Chondrocyte (in vitro differentiated cells): ENCODE measurements around the gene CEP83. TPM values are rescaled to one million over a fixed set of nuclear protein-coding genes. Genes with fewer than 3 reads are reported as not detected.

Source experiments
- DNase-seq: peaks from one replicate; pipeline ENCODE4 v3.0.0; 2021; ENCODE audit warnings: mixed read lengths, low spot score
- H3K27ac Mint-ChIP-seq: one replicate; pipeline ENCODE4 v1.8.0; 2021; ENCODE audit warnings: mild to moderate bottlenecking, moderate library complexity, mixed read lengths; ENCODE audit not compliant: unreplicated experiment
- H3K27me3 Mint-ChIP-seq: 2 replicates; pipeline ENCODE4 v1.8.0; 2021; ENCODE audit warnings: low read depth, mixed read lengths
- H3K36me3 Mint-ChIP-seq: 2 replicates; pipeline ENCODE4 v1.8.0; 2021; ENCODE audit warnings: low read depth, mixed read lengths
- H3K4me1 Mint-ChIP-seq: 2 replicates; pipeline ENCODE4 v1.8.0; 2021; ENCODE audit warnings: low read depth, mild to moderate bottlenecking, mixed read lengths
- H3K4me3 Mint-ChIP-seq: one replicate; pipeline ENCODE4 v1.8.0; 2021; ENCODE audit warnings: mild to moderate bottlenecking, moderate library complexity, mixed read lengths; ENCODE audit not compliant: unreplicated experiment
- H3K9me3 Mint-ChIP-seq: 2 replicates; pipeline ENCODE4 v1.8.0; 2021; ENCODE audit warnings: low read depth, mixed read lengths
- total RNA-seq: library from RNA; stranded (reverse); gene quantifications from 3 replicates; pipeline ENCODE4 v1.2.1, GENCODE V29; 2021
- TF ChIP-seq, protein P1 (sequence below): fragments of 200-600 bp; sonication (generic); IDR thresholded peaks from 2 replicates; pipeline ENCODE4 v1.5.0; 2021; ENCODE audit warnings: antibody characterized with exemption, mild to moderate bottlenecking, moderate library complexity

Gene CEP83
- total RNA-seq, 1 donor from 2014 or later, result 8.0 TPM

GRCh38 chr12:94305130-94305957, 154.3 kb downstream of the CEP83 start:
- TF ChIP-seq, protein P1, sequence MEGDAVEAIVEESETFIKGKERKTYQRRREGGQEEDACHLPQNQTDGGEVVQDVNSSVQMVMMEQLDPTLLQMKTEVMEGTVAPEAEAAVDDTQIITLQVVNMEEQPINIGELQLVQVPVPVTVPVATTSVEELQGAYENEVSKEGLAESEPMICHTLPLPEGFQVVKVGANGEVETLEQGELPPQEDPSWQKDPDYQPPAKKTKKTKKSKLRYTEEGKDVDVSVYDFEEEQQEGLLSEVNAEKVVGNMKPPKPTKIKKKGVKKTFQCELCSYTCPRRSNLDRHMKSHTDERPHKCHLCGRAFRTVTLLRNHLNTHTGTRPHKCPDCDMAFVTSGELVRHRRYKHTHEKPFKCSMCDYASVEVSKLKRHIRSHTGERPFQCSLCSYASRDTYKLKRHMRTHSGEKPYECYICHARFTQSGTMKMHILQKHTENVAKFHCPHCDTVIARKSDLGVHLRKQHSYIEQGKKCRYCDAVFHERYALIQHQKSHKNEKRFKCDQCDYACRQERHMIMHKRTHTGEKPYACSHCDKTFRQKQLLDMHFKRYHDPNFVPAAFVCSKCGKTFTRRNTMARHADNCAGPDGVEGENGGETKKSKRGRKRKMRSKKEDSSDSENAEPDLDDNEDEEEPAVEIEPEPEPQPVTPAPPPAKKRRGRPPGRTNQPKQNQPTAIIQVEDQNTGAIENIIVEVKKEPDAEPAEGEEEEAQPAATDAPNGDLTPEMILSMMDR, result no peak
- H3K36me3 Mint-ChIP-seq, result peaks cover 21% of the 10 kb centered on the region
- no peaks in the 10 kb centered on the region for H3K27me3 Mint-ChIP-seq
- DNase-seq, result no peak
- H3K4me3 Mint-ChIP-seq, result no peak overlapping the region
- H3K9me3 Mint-ChIP-seq, result no peaks in the 10 kb centered on the region
- H3K4me1 Mint-ChIP-seq, result peaks cover 22% of the 10 kb centered on the region
- no peak overlapping the region for H3K27ac Mint-ChIP-seq

GRCh38 chr12:94304566-94305061, 155.1 kb downstream of the CEP83 start:
- peaks cover 22% of the 10 kb centered on the region for H3K36me3 Mint-ChIP-seq
- H3K9me3 Mint-ChIP-seq, result no peaks in the 10 kb centered on the region
- no peak for DNase-seq
- H3K4me3 Mint-ChIP-seq, result no peak overlapping the region
- H3K27me3 Mint-ChIP-seq, result no peaks in the 10 kb centered on the region
- H3K27ac Mint-ChIP-seq, result no peak overlapping the region
- TF ChIP-seq, protein P1, result no peak
- H3K4me1 Mint-ChIP-seq, result peaks cover 22% of the 10 kb centered on the region

DNA sequence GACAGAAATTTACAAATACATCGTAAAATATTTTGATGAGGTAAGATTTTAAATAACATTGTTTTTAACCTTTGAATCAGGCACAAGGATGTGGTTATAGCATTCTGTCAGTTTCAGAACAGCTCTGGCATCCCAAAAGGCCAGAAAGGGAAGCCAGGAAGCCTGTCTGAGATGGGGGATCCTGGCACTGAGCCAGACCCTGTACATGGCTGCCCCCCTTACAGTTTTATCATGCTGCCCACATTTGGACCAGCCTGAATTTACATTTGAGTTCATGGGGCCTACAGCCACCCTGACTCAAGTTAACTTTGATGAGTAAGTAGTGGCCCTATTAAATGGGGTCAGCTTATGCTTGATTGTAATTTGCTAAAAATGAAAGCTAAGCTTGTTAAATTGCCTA, 155.7 kb downstream of the CEP83 start:
- no peak for DNase-seq
- Mint-ChIP-seq H3K27ac (no peak overlapping the region), H3K27me3 (no peaks in the 10 kb centered on the region), H3K4me1 (peaks cover 22% of the 10 kb centered on the region), H3K36me3 (peaks cover 21% of the 10 kb centered on the region), H3K4me3 (no peak overlapping the region), H3K9me3 (no peaks in the 10 kb centered on the region)
- TF ChIP-seq, protein P1, result no peak

GRCh38 chr12:94299846-94300245, 159.8 kb downstream of the CEP83 start:
- no peak for DNase-seq
- Mint-ChIP-seq H3K36me3 (peaks cover 19% of the 10 kb centered on the region), H3K27me3 (no peaks in the 10 kb centered on the region), H3K27ac (no peak overlapping the region), H3K4me3 (no peak overlapping the region), H3K9me3 (no peaks in the 10 kb centered on the region), H3K4me1 (peaks cover 6% of the 10 kb centered on the region)
- TF ChIP-seq, protein P1, result no peak

DNA sequence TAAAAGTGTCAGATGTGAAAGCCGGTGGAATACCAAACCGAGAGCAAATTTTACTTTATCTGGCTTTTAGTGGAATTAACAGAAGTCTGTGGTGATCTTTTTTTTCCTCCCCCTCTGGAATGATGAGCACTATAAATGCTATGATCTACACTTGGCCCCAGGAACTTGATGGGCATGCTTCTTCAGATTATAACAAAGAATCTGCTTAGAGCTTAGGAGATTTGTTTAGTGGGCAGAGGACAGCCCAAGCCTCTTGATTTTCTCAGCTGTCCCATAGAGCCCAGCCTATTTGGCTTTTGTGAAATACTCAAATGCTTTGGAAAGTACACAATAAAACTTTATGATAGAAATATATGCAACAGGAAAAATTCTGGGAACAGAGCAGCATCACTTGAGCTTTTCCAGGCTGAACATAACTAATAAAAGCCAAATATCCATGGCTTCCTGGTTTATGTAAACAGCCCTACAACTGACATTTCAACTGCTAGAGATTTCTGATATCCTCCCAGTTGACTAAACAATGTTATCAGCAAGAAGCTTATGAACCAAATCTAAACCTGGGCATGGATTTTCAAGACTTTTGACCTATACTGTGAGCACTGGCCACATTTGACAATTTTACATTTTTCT, 161.7 kb downstream of the CEP83 start:
- Mint-ChIP-seq H3K4me3 (no peak overlapping the region), H3K9me3 (no peaks in the 10 kb centered on the region), H3K36me3 (peaks cover 18% of the 10 kb centered on the region), H3K27ac (no peak overlapping the region), H3K27me3 (no peaks in the 10 kb centered on the region), H3K4me1 (no peaks in the 10 kb centered on the region)
- DNase-seq, result no peak
- TF ChIP-seq, protein P1, result no peak
